Measurements from ENCODE around the gene MSRB3.

DNA sequence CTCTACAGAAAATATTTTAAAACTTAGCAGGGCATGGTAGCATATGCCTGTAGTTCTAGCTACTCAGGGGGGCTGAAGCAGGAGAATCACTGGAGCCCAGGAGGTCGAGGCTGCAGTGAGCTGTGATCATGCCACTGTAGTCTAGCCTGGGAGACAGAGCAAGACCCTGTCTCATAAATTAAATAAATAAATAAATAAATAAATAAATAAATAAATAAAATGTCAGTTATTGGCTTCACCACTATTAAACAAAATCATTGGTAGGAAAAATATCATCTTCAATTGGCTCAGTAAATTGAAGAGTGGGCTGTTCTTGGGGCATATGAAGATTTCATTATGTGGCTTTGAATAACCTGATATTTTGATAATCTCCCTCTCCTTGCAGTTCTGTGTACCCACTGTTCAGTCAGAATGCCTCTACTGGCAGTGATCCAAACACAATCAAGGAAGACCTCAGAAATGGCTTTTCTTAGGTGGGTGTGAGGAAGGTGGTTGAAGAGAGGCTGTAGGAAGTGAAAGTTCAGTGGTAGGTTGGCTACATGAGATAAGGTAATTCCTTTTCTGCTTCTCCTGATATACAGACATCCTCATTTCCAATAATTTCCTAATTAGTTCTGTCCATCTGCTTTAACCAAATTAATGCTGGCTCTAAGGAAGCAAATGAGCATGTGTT is 175.8 kb downstream of the MSRB3 start:
- TF ChIP-seq JUND (IDR thresholded peaks at IDR 0.05) (no peak), SP1 (IDR thresholded peaks at IDR 0.05) (no peak), CTCF (IDR thresholded peaks at IDR 0.05; ENCODE audit: low read depth, low read length, missing input control) (no peak), TAF1 (conservative IDR thresholded peaks at IDR 0.05) (no peak), GABPA (IDR thresholded peaks at IDR 0.05 in 1 of 2, conservative IDR thresholded peaks at IDR 0.05 in 1 of 2) (no peak), HNF4A (conservative IDR thresholded peaks at IDR 0.05) (no peak), RAD21 (IDR thresholded peaks at IDR 0.05) (no peak), YY1 (IDR thresholded peaks at IDR 0.05) (no peak), FOXA1 (IDR thresholded peaks at IDR 0.05) (no peak)
- TF ChIP-seq, protein P1, sequence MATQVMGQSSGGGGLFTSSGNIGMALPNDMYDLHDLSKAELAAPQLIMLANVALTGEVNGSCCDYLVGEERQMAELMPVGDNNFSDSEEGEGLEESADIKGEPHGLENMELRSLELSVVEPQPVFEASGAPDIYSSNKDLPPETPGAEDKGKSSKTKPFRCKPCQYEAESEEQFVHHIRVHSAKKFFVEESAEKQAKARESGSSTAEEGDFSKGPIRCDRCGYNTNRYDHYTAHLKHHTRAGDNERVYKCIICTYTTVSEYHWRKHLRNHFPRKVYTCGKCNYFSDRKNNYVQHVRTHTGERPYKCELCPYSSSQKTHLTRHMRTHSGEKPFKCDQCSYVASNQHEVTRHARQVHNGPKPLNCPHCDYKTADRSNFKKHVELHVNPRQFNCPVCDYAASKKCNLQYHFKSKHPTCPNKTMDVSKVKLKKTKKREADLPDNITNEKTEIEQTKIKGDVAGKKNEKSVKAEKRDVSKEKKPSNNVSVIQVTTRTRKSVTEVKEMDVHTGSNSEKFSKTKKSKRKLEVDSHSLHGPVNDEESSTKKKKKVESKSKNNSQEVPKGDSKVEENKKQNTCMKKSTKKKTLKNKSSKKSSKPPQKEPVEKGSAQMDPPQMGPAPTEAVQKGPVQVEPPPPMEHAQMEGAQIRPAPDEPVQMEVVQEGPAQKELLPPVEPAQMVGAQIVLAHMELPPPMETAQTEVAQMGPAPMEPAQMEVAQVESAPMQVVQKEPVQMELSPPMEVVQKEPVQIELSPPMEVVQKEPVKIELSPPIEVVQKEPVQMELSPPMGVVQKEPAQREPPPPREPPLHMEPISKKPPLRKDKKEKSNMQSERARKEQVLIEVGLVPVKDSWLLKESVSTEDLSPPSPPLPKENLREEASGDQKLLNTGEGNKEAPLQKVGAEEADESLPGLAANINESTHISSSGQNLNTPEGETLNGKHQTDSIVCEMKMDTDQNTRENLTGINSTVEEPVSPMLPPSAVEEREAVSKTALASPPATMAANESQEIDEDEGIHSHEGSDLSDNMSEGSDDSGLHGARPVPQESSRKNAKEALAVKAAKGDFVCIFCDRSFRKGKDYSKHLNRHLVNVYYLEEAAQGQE (IDR thresholded peaks at IDR 0.05): no peak
- TF ChIP-seq, protein P2, sequence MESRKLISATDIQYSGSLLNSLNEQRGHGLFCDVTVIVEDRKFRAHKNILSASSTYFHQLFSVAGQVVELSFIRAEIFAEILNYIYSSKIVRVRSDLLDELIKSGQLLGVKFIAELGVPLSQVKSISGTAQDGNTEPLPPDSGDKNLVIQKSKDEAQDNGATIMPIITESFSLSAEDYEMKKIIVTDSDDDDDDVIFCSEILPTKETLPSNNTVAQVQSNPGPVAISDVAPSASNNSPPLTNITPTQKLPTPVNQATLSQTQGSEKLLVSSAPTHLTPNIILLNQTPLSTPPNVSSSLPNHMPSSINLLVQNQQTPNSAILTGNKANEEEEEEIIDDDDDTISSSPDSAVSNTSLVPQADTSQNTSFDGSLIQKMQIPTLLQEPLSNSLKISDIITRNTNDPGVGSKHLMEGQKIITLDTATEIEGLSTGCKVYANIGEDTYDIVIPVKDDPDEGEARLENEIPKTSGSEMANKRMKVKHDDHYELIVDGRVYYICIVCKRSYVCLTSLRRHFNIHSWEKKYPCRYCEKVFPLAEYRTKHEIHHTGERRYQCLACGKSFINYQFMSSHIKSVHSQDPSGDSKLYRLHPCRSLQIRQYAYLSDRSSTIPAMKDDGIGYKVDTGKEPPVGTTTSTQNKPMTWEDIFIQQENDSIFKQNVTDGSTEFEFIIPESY (IDR thresholded peaks at IDR 0.05): no peak
- TF ChIP-seq, protein P3, sequence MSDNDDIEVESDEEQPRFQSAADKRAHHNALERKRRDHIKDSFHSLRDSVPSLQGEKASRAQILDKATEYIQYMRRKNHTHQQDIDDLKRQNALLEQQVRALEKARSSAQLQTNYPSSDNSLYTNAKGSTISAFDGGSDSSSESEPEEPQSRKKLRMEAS (IDR thresholded peaks at IDR 0.05): no peak

All from liver (tissue), 3 donors.